Activated CD8-positive, alpha-beta memory T cell treated with anti-CD3 and anti-CD28 coated beads, Interleukin-2, amount 10 ng/mL, durations not matched to agents 7 days and 5 days (primary cell): ENCODE results near the gene PSME3. TPM values are rescaled to one million over a fixed set of nuclear protein-coding genes. Genes with fewer than 3 reads are reported as not detected.

ENCODE experiments used
- ATAC-seq: fragments of 150-1000 bp; cut with Tn5 transposase; one replicate; pipeline ENCODE4 v1.10.0; 2021; ENCODE audit warnings: moderate library complexity
- CTCF ChIA-PET: fragments of 350-600 bp; sonication (Branson Sonifier 250); formaldehyde crosslinking; loops from one replicate; lab custom pipeline; 2021; ENCODE audit warnings: antibody characterized with exemption; lab: Charles Lee
- DNase-seq: peaks from one replicate; pipeline ENCODE4 v3.0.0-alpha.2; 2020
- H3K27ac Mint-ChIP-seq: one replicate; pipeline ENCODE4 v1.8.0; 2021; ENCODE audit warnings: mild to moderate bottlenecking, mixed read lengths
- H3K27me3 Mint-ChIP-seq: one replicate; pipeline ENCODE4 v1.8.0; 2021; ENCODE audit warnings: mixed read lengths
- H3K36me3 Mint-ChIP-seq: one replicate; pipeline ENCODE4 v1.8.0; 2021; ENCODE audit warnings: mild to moderate bottlenecking, mixed read lengths
- H3K4me1 Mint-ChIP-seq: one replicate; pipeline ENCODE4 v1.8.0; 2021; ENCODE audit warnings: mixed read lengths
- H3K4me3 Mint-ChIP-seq: one replicate; pipeline ENCODE4 v1.8.0; 2021; ENCODE audit warnings: mild to moderate bottlenecking, moderate library complexity, mixed read lengths
- H3K9me3 Mint-ChIP-seq: one replicate; pipeline ENCODE4 v1.8.0; 2022; ENCODE audit warnings: low read depth, mixed read lengths
- total RNA-seq, 2 experiments: library from RNA; stranded (reverse); gene quantifications; one replicate each; pipeline ENCODE4 v1.2.3, GENCODE V29; 2021

The PSME3 gene
- total RNA-seq, 2 experiments from 2014 or later = 123 to 166 TPM

- DNase-seq (no peak), ATAC-seq (no peak)
- H3K9me3 Mint-ChIP-seq = no peaks in the 10 kb centered on the region
- peaks cover 28% of the 10 kb centered on the region for H3K4me1 Mint-ChIP-seq
- H3K27me3 Mint-ChIP-seq = peaks cover 12% of the 10 kb centered on the region
- CTCF ChIA-PET = no interaction called here
- peaks cover 11% of the 10 kb centered on the region for H3K36me3 Mint-ChIP-seq
- H3K27ac Mint-ChIP-seq = no peak overlapping the region
- H3K4me3 Mint-ChIP-seq = no peak overlapping the region
Measured at GRCh38 chr17:42830971-42831370, 2.2 kb upstream of the PSME3 start.

- CTCF ChIA-PET = interaction anchor here (0.9 to 3.9 kb wide), 7 partner anchors 8 to 166 kb away, joined by 3 to 33 read pairs (median 4); partner anchors contain the start of genes AOC2, BECN1 and RPL27
- H3K4me3 Mint-ChIP-seq = peak overlapping the region; percentile 91
- H3K9me3 Mint-ChIP-seq = no peaks in the 10 kb centered on the region
- H3K36me3 Mint-ChIP-seq = peaks cover 15% of the 10 kb centered on the region
- ATAC-seq (peak; percentile 20), DNase-seq (no peak)
- peaks cover 8% of the 10 kb centered on the region for H3K27me3 Mint-ChIP-seq
- peaks cover 28% of the 10 kb centered on the region for H3K4me1 Mint-ChIP-seq
- peak overlapping the region; percentile 97 for H3K27ac Mint-ChIP-seq
Measured at GRCh38 chr17:42832213-42832933, 824 bp upstream of the PSME3 start.

- H3K27me3 Mint-ChIP-seq = no peaks in the 10 kb centered on the region
- peaks cover 26% of the 10 kb centered on the region for H3K4me1 Mint-ChIP-seq
- no peak for DNase-seq
- peaks cover 27% of the 10 kb centered on the region for H3K36me3 Mint-ChIP-seq
- no peaks in the 10 kb centered on the region for H3K9me3 Mint-ChIP-seq
- H3K4me3 Mint-ChIP-seq = peak overlapping the region; percentile 91
- ATAC-seq = no peak
- peak overlapping the region; percentile 97 for H3K27ac Mint-ChIP-seq
- CTCF ChIA-PET = interaction anchor here (0.9 to 3.9 kb wide), 10 partner anchors 9 to 256 kb away, joined by 3 to 33 read pairs (median 4); partner anchors contain the start of genes AOC2, BECN1, PSMC3IP and RPL27
Measured at GRCh38 chr17:42833767-42834422, 698 bp downstream of the PSME3 start.

- Mint-ChIP-seq H3K27ac (no peak overlapping the region), H3K4me3 (no peak overlapping the region), H3K36me3 (peaks cover 38% of the 10 kb centered on the region), H3K9me3 (no peaks in the 10 kb centered on the region), H3K27me3 (no peaks in the 10 kb centered on the region), H3K4me1 (peaks cover 26% of the 10 kb centered on the region)
- ATAC-seq (no peak), DNase-seq (no peak)
- CTCF ChIA-PET = interaction anchor here (1.1 to 3.1 kb wide), 3 partner anchors 8 to 163 kb away, joined by 3 to 11 read pairs (median 9); partner anchors contain the start of genes AOC2, BECN1 and RPL27
Measured at GRCh38 chr17:42835732-42836131, 2.5 kb downstream of the PSME3 start.

GRCh38 chr17:42841975-42842685, 8.9 kb downstream of the PSME3 start:
- Mint-ChIP-seq H3K36me3 (peaks cover 51% of the 10 kb centered on the region), H3K9me3 (no peaks in the 10 kb centered on the region), H3K4me1 (peaks cover 16% of the 10 kb centered on the region), H3K27ac (no peak overlapping the region), H3K27me3 (no peaks in the 10 kb centered on the region), H3K4me3 (no peak overlapping the region)
- ATAC-seq = no peak
- DNase-seq = no peak
- CTCF ChIA-PET = interaction anchor here (1.1 to 1.7 kb wide), 3 partner anchors 33 to 156 kb away, joined by 3 to 6 read pairs (median 3); partner anchors contain the start of gene RPL27

- no peak for DNase-seq
Measured at GRCh38 chr17:42843358-42843934, 10.2 kb downstream of the PSME3 start.

GRCh38 chr17:42844271-42844670, 11.1 kb downstream of the PSME3 start, which contains the start of gene AOC2:
Gene AOC2 (plus strand): TSS chr17:42844580. CDS start chr17:42844627, 47 bp downstream.
- ATAC-seq (no peak), DNase-seq (no peak)
- Mint-ChIP-seq H3K4me1 (peaks cover 14% of the 10 kb centered on the region), H3K4me3 (no peak within 1 kb of the TSS), H3K27ac (no peak within 1 kb of the TSS), H3K9me3 (no peaks in the 10 kb centered on the region), H3K36me3 (peaks cover 34% of the 10 kb centered on the region), H3K27me3 (no peaks in the 10 kb centered on the region)
- CTCF ChIA-PET = interaction anchor here (1.0 to 2.0 kb wide), 4 partner anchors 10 to 153 kb away, joined by 3 to 11 read pairs (median 4); partner anchors contain the start of genes BECN1, PSME3 and RPL27

More at GRCh38 chr17:42843358-42843934, 10.2 kb downstream of the PSME3 start:
- ATAC-seq = no peak
- peaks cover 14% of the 10 kb centered on the region for H3K4me1 Mint-ChIP-seq
- peaks cover 43% of the 10 kb centered on the region for H3K36me3 Mint-ChIP-seq
- no peak overlapping the region for H3K4me3 Mint-ChIP-seq
- CTCF ChIA-PET = interaction anchor here (1.0 to 2.0 kb wide), 5 partner anchors 9 to 155 kb away, joined by 3 to 11 read pairs (median 4); partner anchors contain the start of genes BECN1, PSME3 and RPL27
- H3K27me3 Mint-ChIP-seq = no peaks in the 10 kb centered on the region
- H3K9me3 Mint-ChIP-seq = no peaks in the 10 kb centered on the region
- H3K27ac Mint-ChIP-seq = no peak overlapping the region

GRCh38 chr17:42844761-42845555, 11.8 kb downstream of the PSME3 start:
- Mint-ChIP-seq H3K4me3 (no peak overlapping the region), H3K27me3 (no peaks in the 10 kb centered on the region), H3K4me1 (peaks cover 14% of the 10 kb centered on the region), H3K9me3 (no peaks in the 10 kb centered on the region), H3K27ac (no peak overlapping the region), H3K36me3 (peaks cover 31% of the 10 kb centered on the region)
- ATAC-seq = no peak
- DNase-seq = no peak
- CTCF ChIA-PET = interaction anchor here (1.1 to 2.0 kb wide), 3 partner anchors 11 to 153 kb away, joined by 3 to 11 read pairs (median 4); partner anchors contain the start of genes BECN1, PSME3 and RPL27

- H3K27ac Mint-ChIP-seq = no peak overlapping the region
- H3K9me3 Mint-ChIP-seq = no peaks in the 10 kb centered on the region
- CTCF ChIA-PET = no interaction called here
- ATAC-seq (no peak), DNase-seq (no peak)
- peaks cover 29% of the 10 kb centered on the region for H3K36me3 Mint-ChIP-seq
- H3K4me3 Mint-ChIP-seq = no peak overlapping the region
- peaks cover 14% of the 10 kb centered on the region for H3K4me1 Mint-ChIP-seq
- no peaks in the 10 kb centered on the region for H3K27me3 Mint-ChIP-seq
Measured at GRCh38 chr17:42845556-42845917, 12.3 kb downstream of the PSME3 start.

GRCh38 chr17:42845918-42846593, 12.9 kb downstream of the PSME3 start:
- ATAC-seq (no peak), DNase-seq (peak; percentile 54)
- Mint-ChIP-seq H3K36me3 (peaks cover 28% of the 10 kb centered on the region), H3K4me3 (no peak overlapping the region), H3K9me3 (no peaks in the 10 kb centered on the region), H3K4me1 (peaks cover 14% of the 10 kb centered on the region), H3K27me3 (no peaks in the 10 kb centered on the region), H3K27ac (no peak overlapping the region)
- CTCF ChIA-PET = no interaction called here

- no peak overlapping the region for H3K4me3 Mint-ChIP-seq
- no peaks in the 10 kb centered on the region for H3K27me3 Mint-ChIP-seq
- no peak overlapping the region for H3K27ac Mint-ChIP-seq
- ATAC-seq (no peak), DNase-seq (no peak)
- H3K4me1 Mint-ChIP-seq = peaks cover 14% of the 10 kb centered on the region
- H3K9me3 Mint-ChIP-seq = no peaks in the 10 kb centered on the region
- CTCF ChIA-PET = interaction anchor here (1.2 to 1.9 kb wide), 2 partner anchors 22 to 83 kb away, joined by 3 to 5 read pairs; partner anchors contain the start of gene BECN1
- peaks cover 21% of the 10 kb centered on the region for H3K36me3 Mint-ChIP-seq
Measured at GRCh38 chr17:42846594-42847280, 13.5 kb downstream of the PSME3 start.
